Mammary epithelial cell (primary cell): ENCODE data around the gene PDGFRA.
"Not testable (repeated sequence)": the region's sequence is repeated elsewhere in the genome, so short reads cannot be mapped to it uniquely, and the experiment has no call there.

ENCODE experiments used
- EZH2 ChIP-seq: IDR thresholded peaks from 2 replicates; pipeline ENCODE4 v1.6.1; 2012; ENCODE audit warnings: low read length, inconsistent platforms, borderline replicate concordance
- TF ChIP-seq, protein P1 (sequence below), 2 donors: IDR thresholded peaks in 1 of 2; conservative IDR thresholded peaks in 1 of 2; 2 replicates each; pipeline ENCODE4 v1.5.1; 2011 to 2012; ENCODE audit warnings: inconsistent platforms in 2 of 2, low read length in 2 of 2, mild to moderate bottlenecking in 2 of 2, control low read depth in 1 of 2, low read depth in 1 of 2; ENCODE audit not compliant: insufficient read depth in 1 of 2; ENCODE audit errors: extremely low read depth in 1 of 2

GRCh38 chr4:54243541-54243940, 14.4 kb downstream of the PDGFRA start:
- TF ChIP-seq, protein P1, sequence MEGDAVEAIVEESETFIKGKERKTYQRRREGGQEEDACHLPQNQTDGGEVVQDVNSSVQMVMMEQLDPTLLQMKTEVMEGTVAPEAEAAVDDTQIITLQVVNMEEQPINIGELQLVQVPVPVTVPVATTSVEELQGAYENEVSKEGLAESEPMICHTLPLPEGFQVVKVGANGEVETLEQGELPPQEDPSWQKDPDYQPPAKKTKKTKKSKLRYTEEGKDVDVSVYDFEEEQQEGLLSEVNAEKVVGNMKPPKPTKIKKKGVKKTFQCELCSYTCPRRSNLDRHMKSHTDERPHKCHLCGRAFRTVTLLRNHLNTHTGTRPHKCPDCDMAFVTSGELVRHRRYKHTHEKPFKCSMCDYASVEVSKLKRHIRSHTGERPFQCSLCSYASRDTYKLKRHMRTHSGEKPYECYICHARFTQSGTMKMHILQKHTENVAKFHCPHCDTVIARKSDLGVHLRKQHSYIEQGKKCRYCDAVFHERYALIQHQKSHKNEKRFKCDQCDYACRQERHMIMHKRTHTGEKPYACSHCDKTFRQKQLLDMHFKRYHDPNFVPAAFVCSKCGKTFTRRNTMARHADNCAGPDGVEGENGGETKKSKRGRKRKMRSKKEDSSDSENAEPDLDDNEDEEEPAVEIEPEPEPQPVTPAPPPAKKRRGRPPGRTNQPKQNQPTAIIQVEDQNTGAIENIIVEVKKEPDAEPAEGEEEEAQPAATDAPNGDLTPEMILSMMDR (conservative IDR thresholded peaks at IDR 0.05 in 1 of 2, IDR thresholded peaks at IDR 0.05 in 1 of 2; ENCODE audit: extremely low read depth in 1 of 2, insufficient read depth in 1 of 2, low read depth in 1 of 2, low read length in 2 of 2), result not testable (repeated sequence)
- not testable (repeated sequence) for TF ChIP-seq EZH2
